COR-L47 (cell line): ENCODE data around the gene RBMS1.
"Not testable (repeated sequence)": the region's sequence is repeated elsewhere in the genome, so short reads cannot be mapped to it uniquely, and the experiment has no call there.

Experiments used
- DNase-seq: peaks from one replicate; lab custom pipeline; 2025; lab: John Stamatoyannopoulos, UW

RBMS1 gene

GRCh38 chr2:160502478-160502877, 8.9 kb upstream of the RBMS1 start:
- DNase-seq: no peak

GRCh38 chr2:160501370-160501769, 7.8 kb upstream of the RBMS1 start:
- DNase-seq: no peak

GRCh38 chr2:160499865-160500264, 6.3 kb upstream of the RBMS1 start:
- no peak for DNase-seq

GRCh38 chr2:160498137-160498536, 4.5 kb upstream of the RBMS1 start:
- no peak for DNase-seq

- DNase-seq: no peak
Observed at GRCh38 chr2:160494201-160494644, 616 bp upstream of the RBMS1 start.

GRCh38 chr2:160492401-160493226, 993 bp downstream of the RBMS1 start:
- no peak for DNase-seq

GRCh38 chr2:160491911-160492371, 1.7 kb downstream of the RBMS1 start:
- no peak for DNase-seq

GRCh38 chr2:160490733-160491685, 2.6 kb downstream of the RBMS1 start:
- no peak for DNase-seq

- DNase-seq: no peak
Observed at GRCh38 chr2:160489111-160489510, 4.5 kb downstream of the RBMS1 start.

GRCh38 chr2:160488289-160488688, 5.3 kb downstream of the RBMS1 start:
- not testable (repeated sequence) for DNase-seq

- DNase-seq: no peak
Observed at GRCh38 chr2:160486341-160486740, 7.3 kb downstream of the RBMS1 start.

GRCh38 chr2:160484859-160485520, 8.6 kb downstream of the RBMS1 start:
- DNase-seq: no peak

GRCh38 chr2:160482673-160483072, 10.9 kb downstream of the RBMS1 start:
- DNase-seq: no peak

- no peak for DNase-seq
Observed at GRCh38 chr2:160479269-160479668, 14.3 kb downstream of the RBMS1 start.

GRCh38 chr2:160478660-160479059, 14.9 kb downstream of the RBMS1 start:
- DNase-seq: peak; percentile 95

GRCh38 chr2:160477032-160477431, 16.6 kb downstream of the RBMS1 start:
- DNase-seq: no peak

GRCh38 chr2:160474891-160475787, 18.5 kb downstream of the RBMS1 start:
- no peak for DNase-seq

GRCh38 chr2:160474319-160474645, 19.3 kb downstream of the RBMS1 start:
- no peak for DNase-seq

GRCh38 chr2:160473468-160474318, 19.9 kb downstream of the RBMS1 start:
- no peak for DNase-seq

GRCh38 chr2:160472839-160473251, 20.8 kb downstream of the RBMS1 start:
- no peak for DNase-seq
